KOPT-K1 (cell line): ENCODE data around the gene ZNF410.
"Not testable (repeated sequence)": the region's sequence is repeated elsewhere in the genome, so short reads cannot be mapped to it uniquely, and the experiment has no call there.

Experiments used
- H3K27ac ChIP-seq: fragments of 200-600 bp; sonication (generic); 2 replicates; pipeline ENCODE4 v1.5.1; 2016; ENCODE audit warnings: antibody characterized with exemption, mild to moderate bottlenecking, low read depth, low read length; ENCODE audit not compliant: poor library complexity, severe bottlenecking
- H3K36me3 ChIP-seq: fragments of 200-600 bp; sonication (generic); 2 replicates; pipeline ENCODE4 v1.5.1; 2017; ENCODE audit warnings: antibody characterized with exemption, mild to moderate bottlenecking, low read length, moderate library complexity; ENCODE audit not compliant: insufficient read depth
- H3K9me3 ChIP-seq: fragments of 200-600 bp; sonication (generic); 2 replicates; pipeline ENCODE4 v1.5.1; 2017; ENCODE audit warnings: antibody characterized with exemption, low read length, mild to moderate bottlenecking; ENCODE audit not compliant: insufficient read depth, poor library complexity, severe bottlenecking

ZNF410 gene, protein sequence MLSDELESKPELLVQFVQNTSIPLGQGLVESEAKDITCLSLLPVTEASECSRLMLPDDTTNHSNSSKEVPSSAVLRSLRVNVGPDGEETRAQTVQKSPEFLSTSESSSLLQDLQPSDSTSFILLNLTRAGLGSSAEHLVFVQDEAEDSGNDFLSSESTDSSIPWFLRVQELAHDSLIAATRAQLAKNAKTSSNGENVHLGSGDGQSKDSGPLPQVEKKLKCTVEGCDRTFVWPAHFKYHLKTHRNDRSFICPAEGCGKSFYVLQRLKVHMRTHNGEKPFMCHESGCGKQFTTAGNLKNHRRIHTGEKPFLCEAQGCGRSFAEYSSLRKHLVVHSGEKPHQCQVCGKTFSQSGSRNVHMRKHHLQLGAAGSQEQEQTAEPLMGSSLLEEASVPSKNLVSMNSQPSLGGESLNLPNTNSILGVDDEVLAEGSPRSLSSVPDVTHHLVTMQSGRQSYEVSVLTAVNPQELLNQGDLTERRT

DNA sequence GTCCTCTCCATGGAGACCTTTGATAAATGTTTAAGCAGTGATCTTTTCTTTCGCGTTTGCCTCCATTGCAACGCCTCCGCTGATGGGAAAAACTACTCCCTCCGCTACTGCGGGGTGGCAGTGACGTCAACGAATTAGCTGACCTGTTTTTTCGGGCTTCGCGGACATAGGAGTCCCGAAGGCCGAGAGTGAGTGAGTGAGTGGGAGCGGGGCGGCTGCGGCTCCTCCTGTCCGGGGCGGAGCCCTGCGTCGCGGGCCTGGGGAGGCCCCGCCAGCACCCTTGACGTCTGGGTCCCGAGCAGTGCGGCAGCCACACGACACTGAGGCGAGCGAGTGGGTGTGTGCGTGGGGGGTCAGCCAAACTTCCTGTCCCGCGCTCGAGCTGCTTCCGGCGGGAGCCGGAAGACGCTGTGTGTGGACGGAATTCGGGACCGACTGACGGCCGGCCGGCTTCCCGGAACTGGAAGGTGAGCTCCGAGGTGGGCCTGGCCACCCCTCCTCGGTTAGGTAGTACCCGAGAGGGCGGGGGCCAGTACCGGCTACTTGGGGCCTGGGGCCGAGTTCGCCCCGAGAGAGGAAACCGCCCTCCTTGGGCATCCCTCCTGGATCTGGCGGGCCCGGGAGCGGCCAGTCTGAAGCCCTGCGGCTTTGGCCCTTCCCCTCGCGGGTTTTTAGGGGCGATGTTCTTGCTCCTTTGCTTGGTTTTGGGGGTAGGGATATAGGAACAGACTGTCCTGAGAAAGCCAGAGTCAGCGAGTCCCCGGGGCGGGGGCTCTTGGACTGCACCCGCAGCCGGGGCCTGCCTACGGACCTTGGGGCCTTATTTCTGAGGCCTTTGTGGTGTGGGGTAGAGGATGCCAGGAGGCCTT, at the start of gene ZNF410:
Gene ZNF410 (plus strand): TSS at position 411 of the 869 bp plus-strand sequence. CDS start 5,317 bp downstream, outside the sequence.
- no peaks in the 10 kb centered on the region for H3K9me3 ChIP-seq
- H3K27ac ChIP-seq: peak within 1 kb of the TSS; percentile 76
- H3K36me3 ChIP-seq: peaks cover under 1% of the 10 kb centered on the region; the same call in 1 of the 2 replicates

DNA sequence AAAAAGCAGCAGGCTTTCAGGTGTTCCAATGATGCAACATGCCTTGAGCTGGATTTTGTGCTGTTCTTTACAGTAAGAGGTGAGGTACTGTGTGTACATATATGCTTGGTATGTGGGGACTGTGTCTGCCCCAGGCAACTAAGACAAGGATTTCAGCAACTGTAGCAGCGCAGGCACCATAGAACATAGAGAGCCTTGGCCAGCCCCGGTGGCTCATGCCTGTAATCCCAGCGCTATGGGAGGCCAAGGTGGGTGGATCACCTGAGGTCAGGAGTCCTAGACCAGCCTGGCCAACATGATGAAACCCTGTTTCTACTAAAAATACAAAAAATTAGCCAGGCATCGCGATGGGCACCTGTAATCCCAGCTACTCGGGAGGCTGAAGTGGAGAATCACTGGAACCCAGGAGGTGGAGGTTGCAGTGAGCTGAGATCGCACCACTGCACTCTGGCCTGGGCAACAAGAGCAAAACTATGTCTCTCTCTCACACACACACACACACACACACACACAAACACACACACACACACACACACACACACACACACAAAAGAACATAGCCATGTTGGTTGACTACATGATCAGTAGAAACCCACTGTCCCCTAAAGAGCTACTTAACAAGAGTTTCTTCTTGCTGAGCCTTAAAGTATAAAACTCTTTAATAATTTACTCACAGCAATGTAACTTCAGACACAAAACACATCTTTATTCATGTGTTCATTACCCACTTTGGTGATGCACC, 48.2 kb upstream of the ZNF410 start:
- not testable (repeated sequence) for H3K9me3 ChIP-seq, H3K27ac ChIP-seq, H3K36me3 ChIP-seq

DNA sequence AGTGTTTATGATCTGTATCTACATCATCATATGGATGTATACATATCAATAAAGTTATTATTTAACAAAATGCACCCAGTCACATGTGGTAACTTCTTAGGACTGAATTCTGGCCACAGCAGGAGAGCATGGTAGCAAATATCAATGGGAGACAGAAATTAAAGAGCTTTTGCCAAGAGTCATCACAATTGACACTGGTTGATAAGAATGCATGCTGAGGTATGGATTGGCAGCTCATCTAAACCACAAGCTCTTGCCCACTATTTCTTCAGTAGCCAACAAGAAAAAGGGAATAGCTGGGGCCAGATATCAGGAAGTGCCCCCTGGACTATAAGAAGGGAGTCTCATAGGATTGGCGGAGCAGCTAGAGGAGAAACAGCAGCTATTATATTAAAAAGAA, 44.5 kb upstream of the ZNF410 start:
- no peaks in the 10 kb centered on the region for H3K36me3 ChIP-seq
- H3K27ac ChIP-seq: no peak overlapping the region
- no peaks in the 10 kb centered on the region for H3K9me3 ChIP-seq

DNA sequence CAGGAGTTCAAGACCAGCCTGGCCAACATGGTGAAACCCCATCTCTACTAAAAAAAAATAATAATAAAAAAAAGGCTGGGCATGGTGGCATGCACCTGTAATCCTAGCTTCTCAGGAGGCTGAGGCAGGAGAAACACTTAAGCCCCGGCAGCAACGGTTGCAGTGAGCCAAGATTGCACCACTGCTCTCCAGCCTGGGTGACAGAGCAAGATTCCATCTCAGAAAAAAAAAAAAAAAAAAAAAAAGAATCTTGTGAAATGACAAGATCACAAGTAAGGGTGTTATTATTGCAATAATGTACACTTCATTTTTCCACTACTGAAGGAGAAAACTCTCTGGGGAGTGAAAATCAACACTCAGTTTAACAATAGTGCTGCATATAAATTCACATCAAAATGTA, 43.8 kb upstream of the ZNF410 start:
- H3K36me3 ChIP-seq: no peaks in the 10 kb centered on the region
- H3K27ac ChIP-seq: no peak overlapping the region
- H3K9me3 ChIP-seq: no peaks in the 10 kb centered on the region

DNA sequence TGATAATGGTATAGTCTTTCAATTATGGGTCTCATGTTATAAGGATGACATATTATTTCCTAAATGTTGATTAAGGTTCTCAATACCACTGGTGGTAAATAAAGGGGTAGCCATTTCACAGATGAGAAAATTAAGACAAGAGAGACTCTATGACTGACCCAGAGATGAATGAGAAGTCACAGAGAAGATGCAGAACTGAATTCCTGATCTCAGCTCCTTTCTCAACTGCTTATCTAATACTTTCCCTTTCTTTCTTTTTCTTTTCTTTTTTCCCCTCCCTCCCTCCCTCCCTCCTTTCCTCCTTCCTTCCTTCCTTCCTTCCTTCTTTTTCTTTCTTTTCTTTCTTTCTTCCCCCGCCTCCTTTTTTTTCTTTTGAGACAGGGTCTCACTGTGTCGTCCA, 43.4 kb upstream of the ZNF410 start:
- Histone ChIP-seq H3K9me3 (no peaks in the 10 kb centered on the region), H3K27ac (no peak overlapping the region), H3K36me3 (no peaks in the 10 kb centered on the region)

DNA sequence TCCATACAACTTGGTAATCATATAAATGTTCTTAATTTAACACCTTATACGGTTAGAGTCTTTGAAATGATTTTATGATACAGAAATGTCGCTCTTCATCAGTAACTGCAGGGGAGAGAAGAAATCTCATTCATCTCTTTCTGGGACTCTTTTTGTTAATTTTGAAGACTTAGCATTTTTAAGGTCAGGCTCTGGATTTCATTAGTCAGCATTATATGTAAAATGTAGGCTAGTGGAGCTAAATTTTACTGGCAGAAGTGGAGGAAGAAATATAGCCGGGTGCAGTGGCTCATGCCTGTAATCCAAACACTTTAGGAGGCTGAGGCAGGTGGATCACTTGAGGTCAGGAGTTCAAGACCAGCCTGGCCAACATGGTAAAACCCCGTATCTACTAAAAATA, 39.7 kb upstream of the ZNF410 start:
- no peak overlapping the region for H3K27ac ChIP-seq
- H3K36me3 ChIP-seq: no peaks in the 10 kb centered on the region
- H3K9me3 ChIP-seq: no peaks in the 10 kb centered on the region

DNA sequence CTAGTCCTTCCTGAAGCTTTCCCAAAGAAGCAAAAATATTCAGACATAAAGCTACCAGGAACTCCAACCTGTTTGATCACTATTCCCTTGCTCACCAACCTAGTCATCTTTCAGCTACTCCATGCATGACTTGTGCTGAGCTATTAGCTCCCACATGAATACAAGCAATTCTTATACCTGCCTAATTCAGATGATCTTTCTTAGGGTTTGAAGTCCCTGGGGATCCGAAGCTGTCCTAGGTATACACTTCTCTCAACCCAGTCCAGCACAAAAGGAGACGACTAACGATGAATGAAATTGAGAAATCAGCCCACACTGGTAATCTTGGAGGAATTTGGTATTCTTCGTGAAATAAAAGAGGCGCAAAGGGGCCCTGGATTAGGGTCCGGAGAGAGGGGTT, 35.7 kb upstream of the ZNF410 start:
- H3K36me3 ChIP-seq: no peaks in the 10 kb centered on the region
- H3K9me3 ChIP-seq: no peaks in the 10 kb centered on the region
- no peak overlapping the region for H3K27ac ChIP-seq

DNA sequence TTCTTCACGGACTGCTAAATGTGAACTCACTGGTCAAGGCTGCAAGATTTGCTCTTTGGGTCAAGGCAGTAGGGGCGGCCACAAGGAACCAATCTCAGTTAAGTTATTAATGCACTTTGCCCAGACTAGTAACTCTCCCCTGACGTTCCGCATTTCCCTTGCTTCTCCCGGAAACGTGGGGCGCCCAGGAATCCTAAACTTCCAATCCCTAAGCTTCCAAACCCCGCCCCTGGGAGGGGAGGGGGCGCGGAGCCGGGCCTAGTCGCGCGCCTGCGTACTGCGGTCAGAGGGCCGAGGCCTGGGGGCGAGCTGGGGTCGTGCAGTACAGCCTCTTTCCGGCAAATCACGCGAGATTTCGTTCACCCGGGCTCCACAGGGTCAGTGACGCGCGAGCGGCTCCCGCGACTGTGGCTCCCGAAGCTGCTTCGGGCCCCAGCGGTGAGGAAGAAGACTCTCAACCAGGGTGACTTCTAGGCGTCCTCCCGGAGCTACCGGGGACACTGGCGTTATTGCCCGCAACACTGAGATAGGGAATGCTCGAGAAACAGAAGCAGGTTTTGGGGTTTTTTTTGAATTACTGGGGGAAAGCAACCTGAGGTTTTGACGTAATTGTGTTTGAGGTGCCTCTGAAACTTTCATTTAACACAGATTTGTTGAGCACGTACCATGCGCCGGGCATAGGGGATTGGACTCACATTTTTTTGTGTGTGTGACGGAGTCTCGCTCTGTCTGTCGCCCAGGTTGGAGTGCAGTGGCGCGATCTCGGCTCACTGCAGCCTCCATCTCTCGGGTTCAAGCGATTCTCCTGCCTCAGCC, 34.9 kb upstream of the ZNF410 start, which contains the start of gene PTGR2:
Gene PTGR2 (plus strand): TSS at position 265 of the 816 bp plus-strand sequence. CDS start 7,032 bp downstream, outside the sequence.
- peak within 1 kb of the TSS; percentile 70 for H3K27ac ChIP-seq
- H3K9me3 ChIP-seq: no peaks in the 10 kb centered on the region
- no peaks in the 10 kb centered on the region for H3K36me3 ChIP-seq

DNA sequence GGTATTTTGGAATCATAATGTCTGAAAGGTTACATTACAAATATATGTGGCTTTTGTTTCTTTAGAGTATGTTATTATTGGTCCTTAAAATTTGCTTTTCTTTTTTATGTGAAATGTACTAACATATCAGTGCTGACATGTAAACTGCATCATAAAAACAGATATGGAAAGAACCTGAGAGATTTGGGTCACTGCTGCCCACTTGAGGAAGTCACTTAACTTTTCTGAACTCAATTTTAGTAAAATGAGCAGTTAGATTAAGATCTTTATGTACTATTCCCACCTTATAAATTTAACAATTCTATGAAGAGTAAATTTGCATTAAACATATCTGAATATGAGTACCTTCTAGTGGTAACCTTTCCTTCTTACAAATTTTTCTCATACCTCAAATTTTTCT, 27.5 kb upstream of the ZNF410 start:
- H3K27ac ChIP-seq: no peak overlapping the region
- H3K36me3 ChIP-seq: peaks cover 30% of the 10 kb centered on the region
- H3K9me3 ChIP-seq: no peaks in the 10 kb centered on the region

DNA sequence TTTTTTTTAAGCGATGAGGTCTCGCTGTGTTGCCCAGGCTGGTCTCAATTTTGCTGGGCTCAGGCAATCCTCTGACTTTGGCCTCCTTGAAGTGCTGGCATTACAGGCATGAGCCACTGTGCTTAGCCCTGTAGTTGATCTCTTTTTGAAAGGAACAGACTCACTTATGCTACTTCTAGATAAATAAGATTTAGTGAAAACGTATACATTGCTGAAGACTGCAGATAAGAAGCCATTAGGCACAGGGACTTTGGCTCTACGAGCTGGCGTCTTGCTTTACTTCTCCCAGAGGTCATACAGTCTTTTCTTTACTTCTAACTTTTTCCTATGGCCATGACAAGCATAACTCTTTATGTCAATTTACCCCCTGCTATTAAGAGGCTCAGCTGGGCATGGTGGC, 25.6 kb upstream of the ZNF410 start:
- Histone ChIP-seq H3K9me3 (no peaks in the 10 kb centered on the region), H3K27ac (no peak overlapping the region), H3K36me3 (peaks cover 35% of the 10 kb centered on the region)

DNA sequence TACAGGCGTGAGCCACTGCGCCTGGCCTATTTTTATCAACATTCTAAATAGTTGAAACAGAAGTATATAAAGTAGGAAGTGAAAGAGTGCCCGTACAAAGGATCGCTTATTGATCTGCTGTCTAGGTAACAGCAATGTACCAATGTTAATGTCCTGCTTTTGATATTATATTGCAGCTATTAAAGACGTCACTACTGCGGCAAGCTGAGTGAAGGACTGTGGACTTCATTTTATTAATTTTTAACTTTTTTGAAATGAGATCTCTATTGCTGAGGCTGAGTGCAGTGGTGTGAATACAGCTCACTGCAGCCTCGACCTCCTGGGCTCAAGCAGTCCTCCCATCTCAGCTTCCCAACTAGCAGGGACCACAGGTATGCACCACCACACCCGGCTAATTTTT, 24.2 kb upstream of the ZNF410 start:
- Histone ChIP-seq H3K9me3 (no peaks in the 10 kb centered on the region), H3K36me3 (peaks cover 35% of the 10 kb centered on the region), H3K27ac (no peak overlapping the region)

DNA sequence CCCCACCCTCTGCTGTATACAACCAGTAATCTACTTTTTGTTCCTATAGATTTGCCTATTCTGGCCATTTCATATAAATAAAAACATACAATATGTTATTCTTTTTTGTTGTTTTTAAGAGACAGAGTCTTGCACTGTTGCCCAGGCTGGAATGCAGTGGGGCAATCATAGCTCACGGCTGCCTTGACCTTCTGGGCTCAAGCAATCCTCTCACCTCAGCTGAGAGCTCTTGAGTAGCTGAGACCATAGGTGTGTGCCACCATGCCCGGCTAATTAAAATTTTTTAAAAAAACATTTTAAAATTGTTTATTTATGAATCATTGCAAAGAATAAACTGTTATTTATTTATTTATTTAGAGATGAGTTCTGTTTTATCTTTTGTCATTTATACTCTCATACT, 23.4 kb upstream of the ZNF410 start:
- no peak overlapping the region for H3K27ac ChIP-seq
- H3K9me3 ChIP-seq: no peaks in the 10 kb centered on the region
- H3K36me3 ChIP-seq: peaks cover 35% of the 10 kb centered on the region

DNA sequence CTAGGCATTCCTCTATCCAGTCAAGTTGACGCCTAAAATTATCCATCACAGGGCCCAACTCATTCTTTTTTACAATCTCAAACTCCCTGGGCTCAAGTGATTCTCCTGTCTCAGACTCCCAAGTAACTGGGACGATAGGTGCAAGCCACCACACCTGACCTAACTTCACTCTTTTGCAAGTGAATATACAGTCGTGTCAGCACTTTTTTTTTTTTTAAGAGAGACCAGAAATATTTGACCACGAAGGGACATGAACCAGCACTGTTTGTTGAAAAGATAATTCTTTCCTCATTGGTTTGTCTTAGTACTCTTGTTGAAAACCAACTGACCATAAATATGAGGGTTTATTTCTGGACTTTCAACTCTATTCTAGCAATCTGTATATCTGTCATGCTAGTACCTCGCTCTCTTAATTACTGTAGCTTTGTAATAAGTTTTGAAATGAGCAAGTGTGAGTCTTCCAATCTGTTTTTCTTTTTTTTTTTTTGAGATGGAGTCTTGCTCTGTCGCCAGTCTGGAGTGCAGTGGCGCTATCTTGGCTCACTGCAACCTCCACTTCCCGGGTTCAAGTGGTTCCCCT, 21.0 kb upstream of the ZNF410 start:
- no peaks in the 10 kb centered on the region for H3K9me3 ChIP-seq
- H3K27ac ChIP-seq: no peak overlapping the region
- peaks cover 32% of the 10 kb centered on the region for H3K36me3 ChIP-seq

DNA sequence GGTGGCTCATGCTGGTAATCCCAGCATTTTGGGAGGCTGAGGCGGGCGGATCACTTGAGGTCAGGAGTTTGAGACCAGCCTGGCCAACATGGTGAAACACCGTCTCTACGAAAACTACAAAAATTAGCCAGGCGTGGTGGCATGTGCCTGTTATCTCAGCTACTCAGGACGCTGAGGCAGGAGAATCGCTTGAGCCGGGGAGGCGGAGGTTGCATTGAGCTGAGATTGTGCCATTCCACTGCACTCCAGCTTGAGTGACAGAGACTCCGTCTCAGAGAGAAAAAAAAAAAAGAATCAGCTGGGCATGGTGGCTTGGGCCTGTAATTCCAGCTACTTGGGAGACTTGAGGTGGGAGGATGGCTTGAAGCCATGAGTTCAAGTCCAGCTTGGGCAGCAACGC, 16.9 kb upstream of the ZNF410 start:
- H3K36me3 ChIP-seq, H3K9me3 ChIP-seq, H3K27ac ChIP-seq: not testable (repeated sequence)
